C4-2B (cell line): ENCODE data around the gene PAQR9.

Experiments
- CTCF ChIP-seq: fragments of 450-650 bp; conservative IDR thresholded peaks from 2 replicates; pipeline ENCODE4 v1.5.1; 2017; ENCODE audit warnings: mild to moderate bottlenecking
- ZFX ChIP-seq: fragments of 450-650 bp; IDR thresholded peaks from 2 replicates; pipeline ENCODE4 v1.6.1; 2017

- TF ChIP-seq CTCF, result no peak
- TF ChIP-seq ZFX, result no peak
Observed at GRCh38 chr3:142943870-142944269, 19.6 kb downstream of the PAQR9 start.
